ENCODE measurements around the gene NUP133.
"Not testable (repeated sequence)": the region's sequence is repeated elsewhere in the genome, so short reads cannot be mapped to it uniquely, and the experiment has no call there.

The NUP133 gene

GRCh38 chr1:229412056-229412455, 96.1 kb downstream of the NUP133 start:
- no peak for DNase-seq (ENCODE audit: low read depth)

- no peak for DNase-seq (ENCODE audit: low read depth)
Observed at GRCh38 chr1:229411434-229412055, 96.6 kb downstream of the NUP133 start.

GRCh38 chr1:229410692-229411433, 97.3 kb downstream of the NUP133 start:
- DNase-seq (ENCODE audit: low read depth), result no peak

- no peak for DNase-seq (ENCODE audit: low read depth)
Observed at GRCh38 chr1:229410370-229410691, 97.8 kb downstream of the NUP133 start.

- DNase-seq (ENCODE audit: low read depth), result no peak
Observed at GRCh38 chr1:229409616-229410369, 98.3 kb downstream of the NUP133 start.

GRCh38 chr1:229408458-229409037, 99.6 kb downstream of the NUP133 start:
- DNase-seq (ENCODE audit: low read depth), result no peak

- no peak for DNase-seq (ENCODE audit: low read depth)
Observed at GRCh38 chr1:229407206-229408026, 100.7 kb downstream of the NUP133 start.

GRCh38 chr1:229406798-229407197, 101.3 kb downstream of the NUP133 start:
- no peak for DNase-seq (ENCODE audit: low read depth)

- no peak for DNase-seq (ENCODE audit: low read depth)
Observed at GRCh38 chr1:229403573-229403972, 104.6 kb downstream of the NUP133 start.

GRCh38 chr1:229402993-229403392, 105.1 kb downstream of the NUP133 start:
- no peak for DNase-seq (ENCODE audit: low read depth)

- not testable (repeated sequence) for DNase-seq (ENCODE audit: low read depth)
Observed at GRCh38 chr1:229402329-229402728, 105.8 kb downstream of the NUP133 start.

- no peak for DNase-seq (ENCODE audit: low read depth)
Observed at GRCh38 chr1:229397762-229398161, 110.4 kb downstream of the NUP133 start.

GRCh38 chr1:229396585-229397206, 111.4 kb downstream of the NUP133 start:
- DNase-seq (ENCODE audit: low read depth), result no peak

- DNase-seq (ENCODE audit: low read depth), result not testable (repeated sequence)
Observed at GRCh38 chr1:229394517-229394916, 113.6 kb downstream of the NUP133 start.

GRCh38 chr1:229392936-229393335, 115.2 kb downstream of the NUP133 start:
- DNase-seq (ENCODE audit: low read depth), result no peak
